Cerebellar nuclear complex (tissue), 1 donor: ENCODE results near the gene ZNF99.
A peak's percentile ranks its signal among the peaks of the same experiment; 100 is the strongest.
"Not testable (repeated sequence)": the region's sequence is repeated elsewhere in the genome, so short reads cannot be mapped to it uniquely, and the experiment has no call there.

Source experiments
- DNase-seq, 2 experiments: peaks; one replicate each; lab custom pipeline; 2025; lab: John Stamatoyannopoulos, UW

The ZNF99 gene

DNA sequence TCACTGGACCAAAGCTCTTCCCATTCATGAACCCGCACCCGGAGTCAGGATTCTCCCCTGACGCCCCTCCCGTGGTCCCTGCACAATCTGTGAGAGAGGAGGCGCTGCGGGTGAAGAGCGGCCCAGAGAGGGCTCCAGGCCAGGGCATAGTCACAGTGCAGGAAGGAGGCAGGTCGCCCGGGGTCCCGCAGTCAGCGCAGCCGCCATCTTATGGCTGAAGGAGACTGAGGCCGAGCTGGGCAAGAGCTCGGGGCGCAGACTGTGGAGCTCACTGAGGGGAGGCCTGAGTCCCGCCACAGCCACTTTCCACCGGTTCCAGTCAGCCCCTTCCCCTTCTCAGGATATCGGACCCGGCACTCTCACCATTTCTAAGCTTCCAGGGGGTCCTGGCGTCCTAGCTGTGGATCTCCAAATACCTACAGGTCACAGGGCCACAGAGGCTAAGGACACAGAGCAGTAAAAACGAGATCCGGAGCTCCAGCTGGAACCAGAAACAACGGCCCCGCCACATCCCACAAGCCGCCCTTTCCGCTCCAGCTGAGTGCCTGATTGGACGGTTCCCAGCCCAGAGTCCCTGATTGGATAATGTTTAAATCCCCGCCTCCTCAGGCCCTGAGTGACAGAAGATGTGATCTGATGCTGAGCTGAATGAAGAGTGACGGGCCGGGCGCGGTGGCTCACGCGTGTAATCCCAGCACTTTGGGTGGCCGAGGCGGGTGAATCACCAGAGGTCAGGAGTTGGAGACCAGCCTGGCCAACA, at the start of gene ZNF99:
Gene ZNF99, minus strand, starts transcription at position 501 of the 760 bp plus-strand sequence. Its CDS starts 135 bp downstream, at position 366.
- peak in 1 of 2 experiments; percentile 0 for DNase-seq

GRCh38 chr19:22832031-22832762, 48.2 kb upstream of the ZNF99 start, which contains the start of gene ZNF723:
Gene ZNF723, plus strand, starts transcription at chr19:22832291. Its CDS starts 89 bp downstream, at chr19:22832380.
- no peak for DNase-seq

DNA sequence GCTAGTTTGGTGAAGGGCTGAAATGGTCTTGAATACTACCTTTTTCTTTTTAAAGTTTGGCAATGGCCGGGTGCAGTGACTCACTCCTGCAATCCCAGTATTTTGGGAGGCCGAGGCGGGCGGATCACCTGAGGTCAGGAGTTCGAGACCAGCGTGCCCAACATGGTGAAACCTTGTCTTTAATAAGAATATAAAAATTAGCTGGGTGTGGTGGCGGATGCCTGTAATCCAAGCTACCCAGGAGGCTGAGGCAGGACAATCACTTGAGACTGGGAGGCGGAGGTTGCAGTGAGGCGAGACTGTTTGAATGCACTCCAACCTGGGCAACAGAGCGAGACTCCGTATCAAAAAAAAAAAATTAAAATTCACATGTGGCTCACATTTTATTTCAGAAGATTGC, 47.3 kb upstream of the ZNF99 start:
- no peak for DNase-seq

GRCh38 chr19:22814124-22814523, 30.2 kb upstream of the ZNF99 start:
- DNase-seq: no peak

GRCh38 chr19:22807061-22807835, 23.3 kb upstream of the ZNF99 start:
- DNase-seq: no peak

DNA sequence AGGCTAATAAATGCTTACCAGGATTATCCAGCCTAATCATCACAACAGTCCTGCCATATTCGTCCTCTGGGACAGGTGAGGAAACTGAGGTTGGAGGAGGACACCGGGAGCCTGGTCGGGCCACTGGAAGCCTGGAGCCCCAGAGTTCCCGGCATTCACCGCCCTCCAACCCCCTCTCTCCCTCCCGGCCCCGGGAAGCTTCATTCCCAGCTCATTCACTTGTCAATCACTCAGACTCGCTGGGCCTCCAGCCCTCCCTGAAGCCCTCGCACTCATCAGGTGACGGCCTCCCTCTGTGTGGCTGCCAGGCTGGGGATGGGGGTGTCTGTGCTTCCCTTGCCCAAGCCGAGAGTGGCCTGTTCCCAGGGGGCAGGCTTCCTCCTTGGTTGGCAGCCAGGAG, 22.5 kb upstream of the ZNF99 start:
- no peak for DNase-seq

GRCh38 chr19:22797040-22797439, 13.1 kb upstream of the ZNF99 start:
- no peak for DNase-seq

GRCh38 chr19:22792863-22793262, 8.9 kb upstream of the ZNF99 start:
- not testable (repeated sequence) for DNase-seq

- DNase-seq: no peak
These were observed 47.9 kb downstream of the ZNF99 start for GRCh38 chr19:22735911-22736645.

DNA sequence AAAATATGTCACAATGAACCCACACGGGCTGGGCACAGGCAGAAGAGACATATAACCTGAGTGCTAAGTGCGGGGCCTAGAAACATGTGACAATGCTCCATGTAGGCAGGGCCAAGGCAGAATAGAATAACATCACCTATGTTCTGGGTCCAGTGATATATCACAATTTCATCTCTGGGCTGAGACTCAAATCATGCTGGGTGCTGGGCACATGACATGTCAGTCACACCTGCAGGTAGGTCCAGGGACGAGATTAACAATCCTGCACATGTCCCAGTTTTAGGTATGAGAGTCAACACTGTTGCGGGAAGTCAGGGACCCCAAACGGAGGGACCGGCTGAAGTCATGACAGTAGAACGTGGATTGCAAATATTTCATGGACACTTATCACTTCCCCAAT, 50.3 kb downstream of the ZNF99 start:
- no peak for DNase-seq

DNA sequence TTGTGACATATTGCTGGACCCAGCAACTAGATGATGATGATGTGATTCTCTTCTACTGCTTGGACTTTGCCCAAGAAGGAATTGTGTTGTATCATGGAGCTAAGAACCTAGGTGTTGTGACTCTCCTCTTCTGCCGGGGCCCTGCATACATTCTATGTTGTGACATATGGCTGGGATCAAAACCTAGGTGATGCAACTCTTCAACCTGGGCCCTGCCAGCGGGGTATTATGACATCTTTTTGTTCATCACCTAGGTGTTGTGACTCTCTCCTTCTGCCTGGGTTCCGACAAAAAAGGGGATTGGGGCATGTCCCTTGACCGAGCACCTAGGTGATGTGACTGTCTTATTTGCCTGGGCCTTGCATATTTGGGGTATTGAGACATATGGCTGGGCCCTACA, 55.7 kb downstream of the ZNF99 start:
- DNase-seq: not testable (repeated sequence)

DNA sequence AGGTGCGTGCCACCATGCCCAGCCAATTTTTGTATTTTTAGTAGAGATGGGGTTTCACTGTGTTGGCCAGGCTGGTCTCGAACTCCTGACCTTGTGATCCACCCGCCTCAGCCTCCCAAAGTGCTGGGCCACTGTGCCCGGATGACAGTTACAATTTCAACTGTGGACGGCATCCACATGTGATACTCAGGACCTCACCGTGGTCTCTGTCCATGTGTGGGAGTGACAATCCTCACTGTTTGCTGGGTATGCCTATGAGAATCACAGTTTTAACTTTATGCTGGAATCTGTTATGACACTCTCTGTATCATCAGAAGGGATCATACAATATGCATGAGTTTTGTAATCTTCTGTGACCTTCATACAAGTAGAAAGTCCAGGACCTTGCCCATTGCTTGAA, 62.4 kb downstream of the ZNF99 start:
- not testable (repeated sequence) for DNase-seq

DNA sequence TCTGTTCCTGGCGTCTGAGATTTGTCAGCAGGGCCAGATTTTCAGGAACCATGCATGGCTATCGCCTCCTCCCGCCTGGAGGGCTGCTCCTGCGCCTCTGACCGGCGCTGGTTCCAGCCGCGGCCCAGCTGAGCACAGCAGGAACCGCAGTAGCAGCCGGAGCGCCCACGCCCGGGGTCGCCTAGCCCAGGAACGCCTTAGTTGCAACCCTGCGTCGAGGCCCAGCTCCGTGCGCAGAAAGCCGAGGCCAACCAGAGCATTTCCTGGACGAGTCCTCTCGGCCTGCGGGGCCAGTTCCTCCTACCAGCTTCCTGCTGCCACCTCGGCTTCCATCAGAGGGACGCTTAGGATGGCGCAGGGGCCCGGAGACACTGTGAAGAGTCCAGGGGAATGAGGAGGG, 75.0 kb downstream of the ZNF99 start:
- DNase-seq: no peak

DNA sequence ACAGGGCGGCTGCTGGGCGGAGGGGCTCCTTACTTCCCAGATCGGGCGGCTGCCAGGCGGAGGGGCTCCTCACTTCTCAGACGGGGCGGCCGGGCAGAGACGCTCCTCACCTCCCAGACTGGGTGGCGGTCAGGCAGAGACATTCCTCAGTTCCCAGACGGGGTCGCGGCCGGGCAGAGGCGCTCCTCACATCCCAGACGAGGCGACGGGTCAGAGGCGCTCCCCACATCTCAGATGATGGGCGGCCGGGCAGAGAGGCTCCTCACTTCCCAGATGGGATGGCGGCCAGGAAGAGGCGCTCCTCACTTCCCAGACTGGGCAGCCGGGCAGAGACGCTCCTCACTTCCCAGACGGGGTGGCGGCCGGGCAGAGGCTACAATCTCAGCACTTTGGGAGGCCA, 80.9 kb downstream of the ZNF99 start:
- DNase-seq: not testable (repeated sequence)

DNA sequence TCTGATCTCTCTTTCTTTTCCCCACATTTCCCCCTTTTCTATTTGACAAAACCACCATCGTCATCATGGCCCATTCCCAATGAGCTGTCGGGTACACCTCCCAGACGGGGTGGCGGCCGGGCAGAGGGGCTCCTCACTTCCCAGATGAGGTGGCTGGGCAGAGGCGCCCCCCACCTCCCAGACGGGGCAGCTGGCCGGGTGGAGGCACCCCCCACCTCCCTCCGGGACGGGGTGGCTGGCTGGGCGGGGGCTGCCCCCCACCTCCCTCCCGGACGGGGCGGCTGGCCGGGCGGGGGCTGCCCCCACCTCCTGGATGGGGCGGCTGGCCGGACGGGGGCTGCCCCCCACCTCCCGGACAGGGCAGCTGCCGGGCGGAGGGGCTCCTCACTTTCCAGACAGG, 81.3 kb downstream of the ZNF99 start:
- DNase-seq: not testable (repeated sequence)
